ENCODE data around the gene AGPAT3. TPM values are rescaled to one million over a fixed set of nuclear protein-coding genes. Genes with fewer than 3 reads are reported as not detected.
"Not testable (repeated sequence)": the region's sequence is repeated elsewhere in the genome, so short reads cannot be mapped to it uniquely, and the experiment has no call there.

AGPAT3 gene
- polyA plus RNA-seq, 1 donor = 37.6 TPM

- no peak for DNase-seq
Measured at GRCh38 chr21:43884861-43885417, 19.9 kb downstream of the AGPAT3 start.

GRCh38 chr21:43885721-43886120 lies 20.7 kb downstream of the AGPAT3 start:
- DNase-seq = no peak

GRCh38 chr21:43886565-43886964 lies 21.5 kb downstream of the AGPAT3 start:
- no peak for DNase-seq

- no peak for DNase-seq
Measured at GRCh38 chr21:43889069-43889468, 24.0 kb downstream of the AGPAT3 start.

- DNase-seq = no peak
Measured at GRCh38 chr21:43890042-43890441, 25.0 kb downstream of the AGPAT3 start.

- DNase-seq = no peak
Measured at GRCh38 chr21:43892334-43892733, 27.3 kb downstream of the AGPAT3 start.

GRCh38 chr21:43892984-43893535 lies 28.0 kb downstream of the AGPAT3 start:
- DNase-seq = no peak

GRCh38 chr21:43893536-43894205 lies 28.6 kb downstream of the AGPAT3 start:
- peak; percentile 45 for DNase-seq

GRCh38 chr21:43894206-43894577 lies 29.2 kb downstream of the AGPAT3 start:
- DNase-seq = no peak

GRCh38 chr21:43895196-43895595 lies 30.2 kb downstream of the AGPAT3 start:
- no peak for DNase-seq

- not testable (repeated sequence) for DNase-seq
Measured at GRCh38 chr21:43896696-43897299, 31.8 kb downstream of the AGPAT3 start.

- no peak for DNase-seq
Measured at GRCh38 chr21:43899307-43900077, 34.5 kb downstream of the AGPAT3 start.

GRCh38 chr21:43900078-43900385 lies 35.0 kb downstream of the AGPAT3 start:
- no peak for DNase-seq

GRCh38 chr21:43900690-43901089 lies 35.7 kb downstream of the AGPAT3 start:
- no peak for DNase-seq

GRCh38 chr21:43902441-43902840 lies 37.4 kb downstream of the AGPAT3 start:
- no peak for DNase-seq

GRCh38 chr21:43903451-43904091 lies 38.5 kb downstream of the AGPAT3 start:
- no peak for DNase-seq

GRCh38 chr21:43904331-43904781 lies 39.3 kb downstream of the AGPAT3 start:
- no peak for DNase-seq

GRCh38 chr21:43905726-43906455 lies 40.9 kb downstream of the AGPAT3 start:
- DNase-seq = no peak

- DNase-seq = no peak
Measured at GRCh38 chr21:43906585-43907370, 41.8 kb downstream of the AGPAT3 start.

- DNase-seq = no peak
Measured at GRCh38 chr21:43907751-43908150, 42.7 kb downstream of the AGPAT3 start.

GRCh38 chr21:43908167-43908566 lies 43.1 kb downstream of the AGPAT3 start:
- no peak for DNase-seq

Measured in hindlimb muscle (tissue), 1 donor.